Measurements from ENCODE around the gene RNF130. TPM values are rescaled to one million over a fixed set of nuclear protein-coding genes. Genes with fewer than 3 reads are reported as not detected.

RNF130 gene
- total RNA-seq, 4 donors from 2014 or later: 161 to 309 (median 212) TPM

- TF ChIP-seq, protein P1, sequence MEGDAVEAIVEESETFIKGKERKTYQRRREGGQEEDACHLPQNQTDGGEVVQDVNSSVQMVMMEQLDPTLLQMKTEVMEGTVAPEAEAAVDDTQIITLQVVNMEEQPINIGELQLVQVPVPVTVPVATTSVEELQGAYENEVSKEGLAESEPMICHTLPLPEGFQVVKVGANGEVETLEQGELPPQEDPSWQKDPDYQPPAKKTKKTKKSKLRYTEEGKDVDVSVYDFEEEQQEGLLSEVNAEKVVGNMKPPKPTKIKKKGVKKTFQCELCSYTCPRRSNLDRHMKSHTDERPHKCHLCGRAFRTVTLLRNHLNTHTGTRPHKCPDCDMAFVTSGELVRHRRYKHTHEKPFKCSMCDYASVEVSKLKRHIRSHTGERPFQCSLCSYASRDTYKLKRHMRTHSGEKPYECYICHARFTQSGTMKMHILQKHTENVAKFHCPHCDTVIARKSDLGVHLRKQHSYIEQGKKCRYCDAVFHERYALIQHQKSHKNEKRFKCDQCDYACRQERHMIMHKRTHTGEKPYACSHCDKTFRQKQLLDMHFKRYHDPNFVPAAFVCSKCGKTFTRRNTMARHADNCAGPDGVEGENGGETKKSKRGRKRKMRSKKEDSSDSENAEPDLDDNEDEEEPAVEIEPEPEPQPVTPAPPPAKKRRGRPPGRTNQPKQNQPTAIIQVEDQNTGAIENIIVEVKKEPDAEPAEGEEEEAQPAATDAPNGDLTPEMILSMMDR (IDR thresholded peaks at IDR 0.05; ENCODE audit: low read depth): no peak
Observed at GRCh38 chr5:180116077-180116999, 44.8 kb upstream of the RNF130 start.

DNA sequence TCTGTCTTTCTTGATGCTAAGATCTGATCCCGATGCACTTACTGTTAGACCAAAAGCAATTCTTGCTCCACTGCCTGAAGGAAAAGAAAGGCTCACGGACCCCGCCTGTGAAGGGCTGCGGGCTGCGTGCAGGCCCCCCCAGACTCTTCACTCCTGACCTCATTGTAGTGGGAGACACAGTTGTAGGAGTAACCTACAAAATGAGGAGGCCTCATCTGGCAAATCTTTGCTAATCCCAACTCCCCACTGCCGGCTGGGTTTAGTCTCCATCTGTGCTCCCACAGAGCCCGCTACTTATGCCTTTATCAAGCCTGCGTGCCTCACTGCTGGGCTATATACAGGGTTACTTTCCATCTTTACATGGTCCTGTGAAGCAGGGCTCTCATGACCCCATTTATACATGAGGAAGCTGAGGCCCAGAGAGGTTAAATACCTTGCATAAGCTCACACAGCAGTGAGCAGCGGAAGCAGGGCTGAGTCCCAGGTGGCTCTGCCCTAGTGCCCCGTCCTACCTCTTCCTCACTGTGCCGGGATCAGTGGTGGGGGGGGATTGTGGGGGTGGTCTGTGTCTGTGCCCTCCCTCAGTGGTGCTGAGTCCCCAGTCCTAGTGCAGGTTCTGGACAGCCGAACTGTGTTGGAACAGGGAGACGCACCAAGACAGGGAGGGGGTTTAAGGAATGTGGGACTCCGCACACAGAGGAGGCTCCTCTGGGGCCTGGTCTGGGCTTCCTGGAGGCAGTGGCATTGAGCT lies 43.9 kb upstream of the RNF130 start:
- TF ChIP-seq, protein P1 (IDR thresholded peaks at IDR 0.05; ENCODE audit: low read depth): no peak

GRCh38 chr5:180114304-180115003 lies 42.9 kb upstream of the RNF130 start:
- TF ChIP-seq, protein P1 (IDR thresholded peaks at IDR 0.05; ENCODE audit: low read depth): no peak

- TF ChIP-seq, protein P1 (IDR thresholded peaks at IDR 0.05; ENCODE audit: low read depth): no peak
Observed at GRCh38 chr5:180113660-180114303, 42.2 kb upstream of the RNF130 start.

- TF ChIP-seq, protein P1 (IDR thresholded peaks at IDR 0.05; ENCODE audit: low read depth): no peak
Observed at GRCh38 chr5:180112181-180112861, 40.8 kb upstream of the RNF130 start.

DNA sequence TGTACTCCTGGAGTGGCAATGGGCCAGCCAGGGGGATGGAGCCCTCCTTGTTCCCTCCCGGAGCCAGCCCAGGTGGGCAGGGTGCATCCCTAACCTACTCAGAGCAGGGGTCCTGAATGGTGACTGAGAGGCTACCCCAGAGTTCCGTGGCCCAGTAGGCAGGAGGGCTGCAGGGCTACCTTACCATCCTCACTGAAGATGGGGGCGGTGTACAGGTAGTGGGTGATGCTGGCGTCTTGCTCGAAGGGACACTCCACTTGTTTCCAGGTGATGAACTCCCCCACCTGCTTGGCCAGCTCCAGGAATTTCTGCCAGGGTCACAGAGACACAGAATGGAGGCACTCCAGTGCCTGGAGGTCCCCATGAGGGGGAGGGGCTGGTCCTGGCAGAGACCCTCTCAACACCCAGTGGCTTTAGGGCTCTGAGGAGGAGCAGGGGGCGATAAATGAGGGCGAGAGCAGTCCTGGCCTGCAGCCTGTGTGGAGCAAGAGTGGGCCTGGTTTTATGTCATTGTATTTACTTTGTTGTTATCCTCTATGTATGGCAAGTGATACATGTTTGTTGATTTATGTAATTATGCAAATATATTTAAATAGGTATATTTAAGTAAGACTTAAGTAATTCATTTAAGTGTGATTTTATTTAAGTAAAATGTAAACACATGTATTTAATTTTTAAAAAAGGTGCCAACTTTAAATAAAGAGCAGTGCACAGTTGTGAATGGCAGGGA lies 39.9 kb upstream of the RNF130 start:
- TF ChIP-seq, protein P1 (IDR thresholded peaks at IDR 0.05; ENCODE audit: low read depth): no peak
